Measurements from ENCODE around the gene TTLL13.

GRCh38 chr15:90201944-90202375 is 47.4 kb upstream of the TTLL13 start:
- TF ChIP-seq, protein P1, sequence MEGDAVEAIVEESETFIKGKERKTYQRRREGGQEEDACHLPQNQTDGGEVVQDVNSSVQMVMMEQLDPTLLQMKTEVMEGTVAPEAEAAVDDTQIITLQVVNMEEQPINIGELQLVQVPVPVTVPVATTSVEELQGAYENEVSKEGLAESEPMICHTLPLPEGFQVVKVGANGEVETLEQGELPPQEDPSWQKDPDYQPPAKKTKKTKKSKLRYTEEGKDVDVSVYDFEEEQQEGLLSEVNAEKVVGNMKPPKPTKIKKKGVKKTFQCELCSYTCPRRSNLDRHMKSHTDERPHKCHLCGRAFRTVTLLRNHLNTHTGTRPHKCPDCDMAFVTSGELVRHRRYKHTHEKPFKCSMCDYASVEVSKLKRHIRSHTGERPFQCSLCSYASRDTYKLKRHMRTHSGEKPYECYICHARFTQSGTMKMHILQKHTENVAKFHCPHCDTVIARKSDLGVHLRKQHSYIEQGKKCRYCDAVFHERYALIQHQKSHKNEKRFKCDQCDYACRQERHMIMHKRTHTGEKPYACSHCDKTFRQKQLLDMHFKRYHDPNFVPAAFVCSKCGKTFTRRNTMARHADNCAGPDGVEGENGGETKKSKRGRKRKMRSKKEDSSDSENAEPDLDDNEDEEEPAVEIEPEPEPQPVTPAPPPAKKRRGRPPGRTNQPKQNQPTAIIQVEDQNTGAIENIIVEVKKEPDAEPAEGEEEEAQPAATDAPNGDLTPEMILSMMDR (IDR thresholded peaks at IDR 0.05) = no peak
- TF ChIP-seq POLR2A (IDR thresholded peaks at IDR 0.05; ENCODE audit: low read depth) (no peak), POLR2AphosphoS5 (IDR thresholded peaks at IDR 0.05) (no peak)

Data from esophagus muscularis mucosa (tissue), 3 donors.